Endothelial cell of umbilical vein (primary cell): ENCODE results near the gene CENATAC. TPM values are rescaled to one million over a fixed set of nuclear protein-coding genes. Genes with fewer than 3 reads are reported as not detected.

Source experiments
- BruUV-seq: library from RNA; stranded (reverse); fragments of 400-500 nt; replicated peaks from 2 replicates; lab custom pipeline; 2021; lab: Mats Ljungman, UMichigan
- CTCF ChIA-PET: fragments of 300-600, 350-600 bp; sonication (Branson Sonifier 250); formaldehyde crosslinking; loops from one replicate; lab custom pipeline; 2021; ENCODE audit warnings: antibody characterized with exemption, inconsistent platforms; lab: Charles Lee
- POLR2A ChIA-PET: fragments of 300-600, 350-600 bp; sonication (Branson Sonifier 250); formaldehyde crosslinking; loops from one replicate; lab custom pipeline; 2021; ENCODE audit warnings: antibody characterized with exemption, inconsistent platforms; lab: Charles Lee
- DNase-seq: peaks from one replicate; pipeline ENCODE4 v3.0.0-alpha.2; 2011; ENCODE audit warnings: low read depth, low spot score
- FAIRE-seq: peaks from 2 replicates; lab custom pipeline; 2011; peaks lifted over from hg19 to GRCh38; lab: Jason Lieb, UNC
- H2AFZ ChIP-seq: 2 replicates; pipeline ENCODE4 v1.6.0; 2012; ENCODE audit warnings: low read depth, low read length, control low read depth, inconsistent platforms
- H3K27ac ChIP-seq: 2 replicates; pipeline ENCODE4 v1.5.1; 2011; ENCODE audit warnings: low read depth, mild to moderate bottlenecking, control low read depth, low read length, moderate library complexity; ENCODE audit not compliant: insufficient read depth
- H3K27me3 ChIP-seq, 2 experiments: 2 replicates each; pipeline versions ENCODE4 v1.6.0 to v1.6.1; 2011; ENCODE audit warnings: low read length in 2 of 2, mixed read lengths in 1 of 2; ENCODE audit not compliant: control insufficient read depth in 2 of 2, insufficient read depth in 2 of 2
- H3K36me3 ChIP-seq, 2 experiments: 2 replicates in 1 of 2; 3 replicates in 1 of 2; pipeline ENCODE4 v1.5.1; 2011; ENCODE audit warnings: low read length in 2 of 2, mild to moderate bottlenecking in 1 of 2, moderate library complexity in 1 of 2; ENCODE audit not compliant: control insufficient read depth in 2 of 2, insufficient read depth in 2 of 2; ENCODE audit errors: extremely low read depth in 1 of 2
- H3K4me1 ChIP-seq: 3 replicates; pipeline ENCODE4 v1.5.1; 2011; ENCODE audit warnings: mild to moderate bottlenecking, low read length; ENCODE audit not compliant: control insufficient read depth, insufficient read depth; ENCODE audit errors: extremely low read depth
- H3K4me2 ChIP-seq: 2 replicates; pipeline ENCODE4 v1.6.1; 2011; ENCODE audit warnings: low read length, control low read depth, mixed read lengths; ENCODE audit not compliant: insufficient read depth
- H3K4me3 ChIP-seq, 3 experiments: fragments of 200-600 bp in 1 of 3; sonication (generic), shearing (Covaris generic) in 1 of 3; replicated peaks in 1 of 3; 2 replicates each; pipeline ENCODE4 v1.5.1; 2011 to 2016; ENCODE audit warnings: control low read depth in 3 of 3, low read length in 3 of 3, mild to moderate bottlenecking in 2 of 3, inconsistent platforms in 1 of 3, low read depth in 1 of 3, moderate library complexity in 1 of 3; ENCODE audit not compliant: insufficient read depth in 1 of 3
- H3K79me2 ChIP-seq: 2 replicates; pipeline ENCODE4 v1.6.0; 2012; ENCODE audit warnings: low read length, inconsistent platforms; ENCODE audit not compliant: control insufficient read depth, insufficient read depth
- H3K9ac ChIP-seq: replicated peaks from 2 replicates; pipeline ENCODE3; 2011; ENCODE audit warnings: low read length, control low read depth; ENCODE audit not compliant: insufficient read depth; ENCODE audit errors: extremely low read depth
- H3K9me1 ChIP-seq: replicated peaks from 3 replicates; pipeline ENCODE4 v1.6.0; 2011; ENCODE audit warnings: mild to moderate bottlenecking, low read length; ENCODE audit not compliant: control insufficient read depth, insufficient read depth; ENCODE audit errors: extremely low read depth
- H3K9me3 ChIP-seq: replicated peaks from 2 replicates; pipeline ENCODE4 v1.5.1; 2012; ENCODE audit warnings: low read length, inconsistent platforms; ENCODE audit not compliant: control insufficient read depth, insufficient read depth
- H4K20me1 ChIP-seq: replicated peaks from 2 replicates; pipeline ENCODE3; 2011; ENCODE audit warnings: mild to moderate bottlenecking, low read length; ENCODE audit not compliant: control insufficient read depth, insufficient read depth; ENCODE audit errors: extremely low read depth
- EZH2 ChIP-seq: IDR thresholded peaks from 2 replicates; pipeline ENCODE4 v1.6.1; 2012; ENCODE audit warnings: borderline replicate concordance, low read depth, mild to moderate bottlenecking, moderate library complexity, low read length, inconsistent platforms; ENCODE audit not compliant: severe bottlenecking
- FOS ChIP-seq: IDR thresholded peaks from 2 replicates; pipeline ENCODE4 v1.6.1; 2011; ENCODE audit warnings: mild to moderate bottlenecking, low read length, moderate library complexity, borderline replicate concordance; ENCODE audit not compliant: insufficient read depth
- GATA2 ChIP-seq: IDR thresholded peaks from 2 replicates; pipeline ENCODE4 v1.7.0; 2011; ENCODE audit warnings: low read depth, mild to moderate bottlenecking, moderate library complexity, mixed read lengths, low read length; ENCODE audit not compliant: insufficient read length, insufficient read depth
- JUN ChIP-seq: IDR thresholded peaks from 2 replicates; pipeline ENCODE4 v1.6.1; 2011; ENCODE audit warnings: borderline replicate concordance, low read depth; ENCODE audit not compliant: insufficient read length, insufficient read depth
- MYC ChIP-seq: IDR thresholded peaks from one replicate; pipeline ENCODE4 v1.6.1; 2011; ENCODE audit warnings: mild to moderate bottlenecking, low read depth, low read length
- POLR2A ChIP-seq: IDR thresholded peaks from 2 replicates; pipeline ENCODE4 v1.6.1; 2012; ENCODE audit warnings: low read depth, mild to moderate bottlenecking, control low read depth, low read length
- POLR2AphosphoS5 ChIP-seq: IDR thresholded peaks from 2 replicates; pipeline ENCODE4 v1.6.1; 2012; ENCODE audit warnings: low read depth, mild to moderate bottlenecking, control low read depth, low read length, moderate library complexity; ENCODE audit not compliant: insufficient read depth
- dilution Hi-C: fragments of 300-500 bp; cut with MboI; formaldehyde crosslinking; loops from one replicate; pipeline ENCODE4 v1.15.0; 2019; ENCODE audit warnings: low sequenced_read_pairs; ENCODE audit not compliant: extremely low pct_ligation_motif_present
- intact Hi-C: fragments of 100-400 bp; cut with micrococcal nuclease; formaldehyde crosslinking; loops from one replicate; pipeline ENCODE4 v1.10.0; 2022
- polyA plus RNA-seq, 4 experiments: library from polyadenylated mRNA; depleted of rRNA in 3 of 4; stranded (reverse) in 3 of 4; unstranded in 1 of 4; fragments of >200 nt; gene quantifications; 2 replicates each; pipeline versions ENCODE4 v1.2.1 to v1.2.3, GENCODE V29; 2011 to 2012; ENCODE audit warnings: missing spikeins in 1 of 4
- total RNA-seq: library from RNA; stranded (reverse); gene quantifications from 2 replicates; pipeline ENCODE4 v1.2.3, GENCODE V29; 2021
- TF ChIP-seq, protein P1 (sequence below), 2 donors: IDR thresholded peaks; 1 replicate in 1 of 2; 2 replicates in 1 of 2; pipeline ENCODE4 v1.5.1; 2011; ENCODE audit warnings: low read length in 2 of 2, mild to moderate bottlenecking in 2 of 2, moderate library complexity in 2 of 2, control low read depth in 1 of 2, inconsistent platforms in 1 of 2, low read depth in 1 of 2; ENCODE audit not compliant: insufficient read depth in 1 of 2; ENCODE audit errors: extremely low read depth in 1 of 2
- TF ChIP-seq, protein P2 (sequence below): IDR thresholded peaks from 2 replicates; pipeline ENCODE4 v1.6.1; 2011; ENCODE audit not compliant: insufficient read depth, insufficient read length

CENATAC gene
- total and polyA plus RNA-seq, 2 donors (not counting 3 experiments of a cell fraction or from before 2014, with no cell fraction given): 14.2 to 41.8 TPM

GRCh38 chr11:119055901-119056300 is 58.0 kb downstream of the CENATAC start:
- ChIA-PET POLR2A (interaction anchor here (1.5 to 1.9 kb wide), 2 partner anchors 11 to 39 kb away, joined by 5 to 7 read pairs; partner anchors contain the start of gene VPS11), CTCF (interaction anchor here (0.6 to 3.5 kb wide), 7 partner anchors 8 to 46 kb away, joined by 3 to 29 read pairs (median 3); partner anchors contain the start of gene VPS11)
- Histone ChIP-seq H3K4me1 (peaks cover 11% of the 10 kb centered on the region), H3K27me3 (no peaks in the 10 kb centered on the region), H3K36me3 (peaks cover 19 to 42% of the 10 kb centered on the region in 2 experiments), H3K79me2 (peaks cover 19% of the 10 kb centered on the region), H2AFZ (no peak overlapping the region), H3K4me2 (peak overlapping the region; percentile 35), H3K9me3 (no peaks in the 10 kb centered on the region), H3K9me1 (no peaks in the 10 kb centered on the region), H3K9ac (peak overlapping the region; percentile 85), H4K20me1 (no peaks in the 10 kb centered on the region), H3K27ac (no peak overlapping the region), H3K4me3 (peak overlapping the region; percentile 23 to 72 (median 58))
- FAIRE-seq (no peak), DNase-seq (peak; percentile 49)
- dilution Hi-C loops: no loop called here
- TF ChIP-seq, protein P1, sequence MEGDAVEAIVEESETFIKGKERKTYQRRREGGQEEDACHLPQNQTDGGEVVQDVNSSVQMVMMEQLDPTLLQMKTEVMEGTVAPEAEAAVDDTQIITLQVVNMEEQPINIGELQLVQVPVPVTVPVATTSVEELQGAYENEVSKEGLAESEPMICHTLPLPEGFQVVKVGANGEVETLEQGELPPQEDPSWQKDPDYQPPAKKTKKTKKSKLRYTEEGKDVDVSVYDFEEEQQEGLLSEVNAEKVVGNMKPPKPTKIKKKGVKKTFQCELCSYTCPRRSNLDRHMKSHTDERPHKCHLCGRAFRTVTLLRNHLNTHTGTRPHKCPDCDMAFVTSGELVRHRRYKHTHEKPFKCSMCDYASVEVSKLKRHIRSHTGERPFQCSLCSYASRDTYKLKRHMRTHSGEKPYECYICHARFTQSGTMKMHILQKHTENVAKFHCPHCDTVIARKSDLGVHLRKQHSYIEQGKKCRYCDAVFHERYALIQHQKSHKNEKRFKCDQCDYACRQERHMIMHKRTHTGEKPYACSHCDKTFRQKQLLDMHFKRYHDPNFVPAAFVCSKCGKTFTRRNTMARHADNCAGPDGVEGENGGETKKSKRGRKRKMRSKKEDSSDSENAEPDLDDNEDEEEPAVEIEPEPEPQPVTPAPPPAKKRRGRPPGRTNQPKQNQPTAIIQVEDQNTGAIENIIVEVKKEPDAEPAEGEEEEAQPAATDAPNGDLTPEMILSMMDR (IDR thresholded peaks at IDR 0.05; ENCODE audit: extremely low read depth in 1 of 2, insufficient read depth in 1 of 2, low read depth in 1 of 2, low read length in 2 of 2): peak; percentile 14 to 18
- no peak for TF ChIP-seq POLR2AphosphoS5
- BruUV-seq: no TSS peak
- intact Hi-C loops: loop anchor here (2.0 to 5.0 kb wide), 3 partner anchors 59 to 141 kb away; partner anchors contain the start of genes BCL9L and CENATAC

GRCh38 chr11:119056421-119056999 is 58.6 kb downstream of the CENATAC start:
- POLR2A ChIA-PET: interaction anchor here (1.5 to 1.9 kb wide), 2 partner anchors 11 to 38 kb away, joined by 5 to 7 read pairs; partner anchors contain the start of gene VPS11
- Histone ChIP-seq H3K4me1 (peaks cover 11% of the 10 kb centered on the region), H3K27me3 (no peaks in the 10 kb centered on the region), H3K9me3 (no peaks in the 10 kb centered on the region), H3K4me2 (peak overlapping the region; percentile 35), H3K9ac (peak overlapping the region; percentile 85), H3K4me3 (peak overlapping the region; percentile 23 to 72 (median 58)), H4K20me1 (no peaks in the 10 kb centered on the region), H3K36me3 (peaks cover 16 to 36% of the 10 kb centered on the region in 2 experiments), H3K27ac (peak overlapping the region; percentile 42), H3K79me2 (peaks cover 19% of the 10 kb centered on the region), H3K9me1 (no peaks in the 10 kb centered on the region), H2AFZ (peak overlapping the region; percentile 52)
- FAIRE-seq: no peak
- BruUV-seq: no TSS peak
- intact Hi-C loops (loop anchor here (2.0 to 5.0 kb wide), 3 partner anchors 59 to 140 kb away; partner anchors contain the start of genes BCL9L and CENATAC), dilution Hi-C loops (no loop called here)
- CTCF ChIA-PET: interaction anchor here (0.8 to 3.5 kb wide), 6 partner anchors 9 to 47 kb away, joined by 3 to 29 read pairs (median 3); partner anchors contain the start of gene VPS11
- no peak for TF ChIP-seq EZH2
- TF ChIP-seq, protein P1 (IDR thresholded peaks at IDR 0.05; ENCODE audit: extremely low read depth in 1 of 2, insufficient read depth in 1 of 2, low read depth in 1 of 2, low read length in 2 of 2): no peak
- no peak for TF ChIP-seq GATA2
- TF ChIP-seq, protein P2, sequence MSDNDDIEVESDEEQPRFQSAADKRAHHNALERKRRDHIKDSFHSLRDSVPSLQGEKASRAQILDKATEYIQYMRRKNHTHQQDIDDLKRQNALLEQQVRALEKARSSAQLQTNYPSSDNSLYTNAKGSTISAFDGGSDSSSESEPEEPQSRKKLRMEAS: no peak
- TF ChIP-seq POLR2AphosphoS5: no peak
- no peak for TF ChIP-seq JUN
- TF ChIP-seq MYC: no peak
- TF ChIP-seq FOS: no peak
- no peak for TF ChIP-seq POLR2A
- DNase-seq: no peak
